SK-N-DZ (cell line): ENCODE measurements around the gene TBC1D24.

Experiments
- DNase-seq: peaks from one replicate; pipeline ENCODE4 v3.0.0-alpha.2; 2015; ENCODE audit warnings: low spot score

The TBC1D24 gene

DNA sequence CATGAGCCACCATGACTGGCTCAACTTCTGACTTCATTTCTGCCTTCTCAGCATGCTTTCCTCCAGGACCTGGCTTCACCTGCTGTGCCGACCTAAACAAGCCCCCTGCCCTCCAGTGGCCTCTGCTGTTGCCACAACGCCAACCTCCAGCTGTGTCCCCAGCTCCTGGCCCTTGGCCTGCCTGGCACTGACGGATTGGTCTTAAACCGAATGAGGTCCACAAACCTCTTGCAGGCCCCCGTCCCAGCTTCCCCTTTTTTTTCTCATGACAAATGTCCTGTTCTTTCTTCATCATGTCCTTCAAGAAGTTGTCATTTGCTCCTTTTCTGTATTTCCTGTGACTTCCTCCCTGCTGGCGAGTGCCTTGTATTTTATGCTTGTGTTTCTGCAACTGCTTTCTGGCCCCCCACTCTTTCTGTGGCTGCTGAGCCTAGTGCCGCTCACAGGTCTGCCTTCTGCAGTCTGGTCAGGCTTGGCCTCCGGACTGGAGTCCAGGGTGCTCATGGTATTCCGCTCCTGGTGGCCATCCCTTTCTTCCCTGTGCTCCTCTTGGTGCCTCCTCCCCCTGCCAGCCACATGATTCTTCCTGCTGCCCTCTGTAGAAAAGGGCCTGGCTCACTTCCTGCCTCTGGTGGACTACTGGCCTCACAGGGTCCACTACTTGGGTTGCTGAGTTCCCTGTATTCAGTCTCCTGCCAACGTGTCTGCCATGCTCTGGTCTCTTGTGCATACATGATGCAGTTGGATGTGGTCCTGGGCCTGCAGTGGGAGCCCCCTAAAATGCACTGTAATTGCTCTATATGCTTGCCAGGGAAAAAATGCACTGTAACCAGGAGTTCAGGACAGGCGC, 41.7 kb downstream of the TBC1D24 start:
- DNase-seq = no peak

DNA sequence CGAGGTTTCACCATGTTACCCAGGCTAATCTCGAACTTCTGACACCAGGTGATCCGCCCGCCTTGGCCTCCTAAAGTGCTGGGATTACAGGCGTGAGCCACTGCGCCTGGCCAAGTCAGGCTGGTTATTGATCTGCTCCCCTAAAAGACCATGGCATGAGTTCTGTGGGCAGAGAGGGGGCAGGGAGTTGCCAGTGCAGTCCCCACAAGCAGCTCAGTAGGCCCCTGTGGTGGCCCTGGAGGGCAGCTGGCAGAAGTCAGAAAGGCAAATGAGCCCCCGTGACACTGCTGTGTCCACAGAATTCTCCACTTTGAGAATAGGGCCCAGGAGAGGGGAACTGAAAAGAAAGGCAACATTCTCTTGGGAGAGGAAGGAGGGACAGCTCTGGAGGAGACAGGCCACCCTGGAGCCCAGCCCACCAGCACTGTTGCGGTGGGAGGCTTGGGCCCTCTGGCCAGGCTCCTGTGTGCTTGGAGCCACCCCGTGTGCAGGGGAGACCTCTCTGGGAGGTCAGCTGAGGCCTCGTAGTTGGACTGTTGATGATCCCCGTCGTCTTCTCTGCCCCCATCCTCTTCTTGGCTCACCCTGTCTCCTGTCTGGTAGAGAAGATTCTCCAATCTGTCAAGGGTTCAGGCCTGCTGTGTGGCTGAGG, 43.2 kb downstream of the TBC1D24 start:
- DNase-seq = no peak

DNA sequence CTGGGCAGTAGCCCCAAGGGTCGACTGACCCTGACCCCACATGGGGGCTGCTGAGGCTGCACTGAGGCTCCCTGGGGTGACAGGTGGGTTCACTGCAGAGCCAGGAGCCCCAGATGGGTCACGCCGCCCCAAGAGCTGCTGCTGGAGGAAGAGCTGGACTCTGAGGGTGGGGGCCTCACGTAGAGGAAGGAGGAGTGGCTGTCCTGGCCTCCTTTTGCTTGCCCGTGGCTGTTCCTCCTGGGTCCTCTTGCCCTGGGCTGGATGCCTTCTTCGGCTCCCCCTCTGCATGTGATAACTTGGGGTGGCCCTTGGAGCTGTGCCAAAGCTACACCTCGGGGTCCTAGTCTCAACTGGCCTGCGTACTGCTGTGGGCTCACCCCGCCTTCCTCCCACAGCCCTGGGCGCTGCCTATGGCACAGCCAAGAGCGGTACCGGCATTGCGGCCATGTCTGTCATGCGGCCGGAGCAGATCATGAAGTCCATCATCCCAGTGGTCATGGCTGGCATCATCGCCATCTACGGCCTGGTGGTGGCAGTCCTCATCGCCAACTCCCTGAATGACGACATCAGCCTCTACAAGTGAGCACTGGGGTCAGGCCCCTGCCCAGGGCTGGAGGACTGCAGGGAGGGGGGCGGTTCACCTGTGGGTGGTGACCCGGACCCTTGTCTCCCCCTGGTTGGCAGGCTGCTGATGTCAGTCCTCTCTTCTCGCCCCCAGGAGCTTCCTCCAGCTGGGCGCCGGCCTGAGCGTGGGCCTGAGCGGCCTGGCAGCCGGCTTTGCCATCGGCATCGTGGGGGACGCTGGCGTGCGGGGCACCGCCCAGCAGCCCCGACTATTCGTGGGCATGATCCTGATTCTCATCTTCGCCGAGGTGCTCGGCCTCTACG, 44.1 kb downstream of the TBC1D24 start:
- DNase-seq = no peak

DNA sequence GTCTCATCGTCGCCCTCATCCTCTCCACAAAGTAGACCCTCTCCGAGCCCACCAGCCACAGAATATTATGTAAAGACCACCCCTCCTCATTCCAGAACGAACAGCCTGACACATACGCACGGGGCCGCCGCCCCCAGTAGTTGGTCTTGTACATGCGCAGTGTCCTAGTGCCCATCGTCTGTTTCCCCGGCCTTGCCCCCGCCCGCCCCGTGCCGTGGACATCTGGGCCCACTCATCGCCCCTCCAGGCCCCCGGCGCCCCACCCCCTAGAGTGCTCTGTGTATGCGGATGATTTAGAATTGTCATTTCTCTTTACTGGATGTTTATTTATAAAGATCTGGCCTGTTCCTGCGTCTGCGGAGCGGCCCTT, 44.8 kb downstream of the TBC1D24 start:
- DNase-seq = no peak

DNA sequence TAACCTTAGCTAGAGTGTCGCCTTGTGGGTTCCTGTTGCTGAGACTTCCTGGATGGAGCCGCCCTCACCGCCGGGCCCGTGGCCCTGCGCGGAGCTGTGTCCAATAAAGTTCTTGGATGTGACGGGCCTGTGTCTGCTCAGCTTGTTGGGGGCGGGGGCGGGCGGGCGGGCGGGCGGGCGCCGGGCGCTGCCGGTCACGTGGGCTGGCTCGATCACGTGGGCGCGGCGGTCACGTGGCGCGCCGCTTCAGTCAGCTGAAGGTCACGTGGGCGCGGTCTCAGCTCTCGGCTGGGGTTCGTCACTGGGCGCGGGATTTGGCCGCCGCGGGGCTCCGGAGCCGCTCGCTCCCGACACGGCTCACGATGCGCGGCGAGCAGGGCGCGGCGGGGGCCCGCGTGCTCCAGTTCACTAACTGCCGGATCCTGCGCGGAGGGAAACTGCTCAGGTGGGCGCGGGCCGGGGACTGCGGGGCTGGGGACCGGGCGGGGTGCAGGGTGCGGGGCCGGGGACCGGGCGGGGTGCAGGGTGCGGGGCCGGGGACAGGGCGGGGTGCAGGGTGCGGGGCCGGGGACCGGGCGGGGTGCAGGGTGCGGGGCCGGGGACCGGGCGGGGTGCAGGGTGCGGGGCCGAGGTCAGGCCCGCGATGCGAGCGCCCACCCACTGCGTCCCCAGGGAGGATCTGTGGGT, 45.3 kb downstream of the TBC1D24 start, which contains the start of gene AMDHD2:
AMDHD2 (plus strand) TSS at position 275 of the 687 bp plus-strand sequence; CDS start at position 363, 88 bp downstream.
- DNase-seq = peak; percentile 87

DNA sequence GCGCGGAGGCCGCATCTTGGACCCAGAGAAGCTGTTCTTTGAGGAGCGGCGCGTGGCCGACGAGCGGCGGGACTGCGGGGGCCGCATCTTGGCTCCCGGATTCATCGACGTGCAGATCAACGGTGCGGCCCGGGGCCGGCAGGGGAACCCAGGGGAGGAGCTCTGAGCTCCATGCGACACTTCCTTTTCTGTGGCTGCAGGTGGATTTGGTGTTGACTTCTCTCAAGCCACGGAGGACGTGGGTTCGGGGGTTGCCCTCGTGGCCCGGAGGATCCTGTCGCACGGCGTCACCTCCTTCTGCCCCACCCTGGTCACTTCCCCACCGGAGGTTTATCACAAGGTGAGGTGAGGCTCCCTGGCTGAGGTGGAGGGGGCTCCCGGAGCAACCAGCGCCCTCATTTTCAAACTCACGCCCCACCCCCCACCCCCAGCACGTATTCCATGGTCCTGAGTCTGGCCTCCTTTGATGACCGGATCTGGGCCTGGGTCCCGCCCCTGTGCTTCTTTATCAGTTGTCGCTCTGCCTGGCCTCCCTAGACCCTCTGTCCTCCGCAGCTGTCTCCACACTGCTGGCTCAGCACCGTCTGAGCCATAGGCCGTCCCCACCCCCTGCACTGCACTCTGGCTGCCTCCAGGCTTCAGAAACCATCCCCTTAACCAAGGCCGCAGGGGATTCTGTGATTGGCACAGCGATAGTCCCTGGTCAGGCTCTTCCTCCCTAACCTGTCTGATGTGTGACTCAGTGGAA, 46.0 kb downstream of the TBC1D24 start:
- DNase-seq = no peak

DNA sequence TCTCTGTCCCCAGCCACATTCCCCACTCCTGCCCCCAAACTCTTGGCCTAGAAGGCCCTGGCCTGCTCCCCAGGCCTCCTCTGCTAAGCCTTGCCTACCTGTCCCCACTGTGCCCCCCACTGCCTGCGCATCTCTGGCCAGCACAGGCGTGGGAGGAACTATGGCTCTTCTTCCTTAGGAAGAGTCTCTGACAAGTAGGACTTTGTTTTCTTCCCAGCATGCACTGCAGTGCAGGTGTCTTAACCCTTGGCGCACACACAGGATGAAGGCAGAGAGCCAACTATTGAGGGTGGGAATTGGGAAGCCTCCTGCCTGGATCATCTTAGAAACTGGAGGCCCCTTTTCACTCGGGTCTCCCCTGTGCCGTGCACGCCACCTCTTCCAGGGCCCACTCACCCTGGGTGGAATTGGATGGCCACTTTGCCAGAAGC, 48.9 kb downstream of the TBC1D24 start:
- no peak for DNase-seq

DNA sequence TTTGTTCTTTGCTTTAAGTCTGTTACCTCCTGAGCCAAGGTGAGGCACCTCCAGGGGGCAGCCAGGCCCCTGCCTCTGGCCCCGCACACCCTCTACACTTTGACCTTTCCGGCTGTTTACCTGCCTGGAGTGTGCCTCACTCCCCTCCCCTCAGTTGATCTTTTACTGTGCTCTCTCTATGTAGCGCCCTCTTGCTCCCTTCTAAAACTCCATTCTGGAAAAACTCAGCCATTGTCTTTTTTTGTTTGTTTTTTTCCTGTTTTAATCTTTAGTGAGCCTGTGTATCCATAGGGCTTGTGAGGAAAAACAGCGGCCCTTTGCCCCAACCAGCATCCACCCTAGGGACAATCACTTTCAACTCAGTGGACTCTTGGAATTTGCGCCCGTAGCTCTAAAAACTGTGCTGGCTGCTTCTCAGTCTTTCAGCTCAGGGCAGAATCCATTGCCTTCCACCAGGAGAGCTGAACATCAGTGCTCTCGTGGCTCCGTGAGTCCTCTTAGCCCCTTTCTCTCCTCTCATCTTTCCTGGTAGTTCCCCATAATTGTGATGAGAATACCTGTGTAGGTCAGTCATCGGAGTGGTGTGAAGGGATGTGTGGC, 49.5 kb downstream of the TBC1D24 start:
- no peak for DNase-seq

DNA sequence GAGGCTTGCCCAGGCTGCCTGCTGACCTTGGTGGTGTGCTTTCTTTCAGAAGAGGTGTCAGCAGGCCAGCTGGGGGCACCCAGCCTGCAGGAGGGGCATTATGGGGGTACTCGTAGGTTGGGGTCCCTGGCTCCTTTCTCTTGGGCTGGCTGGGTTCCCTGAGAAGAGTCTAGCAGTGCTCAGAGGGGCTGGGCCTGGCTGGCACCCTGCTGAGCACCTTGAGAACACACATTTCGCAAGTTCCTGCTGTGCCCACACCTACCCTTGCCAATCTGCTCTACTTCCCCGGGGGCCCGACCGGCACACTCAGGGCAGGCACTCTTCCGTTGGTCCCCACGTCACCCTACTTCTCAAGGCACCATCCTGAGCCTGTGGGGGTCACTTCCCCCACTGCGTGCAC, 51.2 kb downstream of the TBC1D24 start:
- DNase-seq = no peak

DNA sequence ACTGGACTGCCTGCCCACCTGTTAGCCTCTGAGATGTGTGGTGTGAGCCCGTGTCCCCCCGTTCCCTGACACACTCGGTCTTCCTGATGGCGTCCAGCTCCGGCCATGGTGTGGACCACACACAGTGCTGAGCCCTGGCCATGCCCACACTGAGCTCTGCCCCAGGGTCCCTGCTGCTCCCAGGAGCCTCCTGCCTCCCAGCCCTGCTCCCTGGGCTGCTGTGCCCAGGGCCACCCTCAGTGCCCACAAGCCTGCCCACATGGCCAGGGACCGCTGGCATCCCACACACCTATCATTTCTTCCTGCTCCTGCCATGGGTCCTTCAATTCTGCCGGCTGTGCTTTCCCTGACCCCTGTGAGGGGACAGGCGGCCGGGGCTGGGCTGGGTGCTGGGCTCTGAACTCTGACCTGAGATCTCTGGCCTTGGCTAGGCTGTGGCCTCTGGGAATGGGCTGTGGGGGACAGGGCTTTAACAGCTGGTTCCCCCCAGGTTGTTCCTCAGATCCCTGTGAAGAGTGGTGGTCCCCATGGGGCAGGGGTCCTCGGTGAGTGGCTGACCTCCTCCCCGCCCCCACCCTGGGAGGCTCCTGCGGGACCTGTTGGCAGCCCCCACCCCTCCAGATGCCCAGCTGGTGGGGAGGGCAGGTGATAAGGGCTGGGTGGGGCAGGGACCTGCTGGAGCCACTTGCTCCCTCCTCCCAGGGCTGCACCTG, 52.3 kb downstream of the TBC1D24 start:
- no peak for DNase-seq

DNA sequence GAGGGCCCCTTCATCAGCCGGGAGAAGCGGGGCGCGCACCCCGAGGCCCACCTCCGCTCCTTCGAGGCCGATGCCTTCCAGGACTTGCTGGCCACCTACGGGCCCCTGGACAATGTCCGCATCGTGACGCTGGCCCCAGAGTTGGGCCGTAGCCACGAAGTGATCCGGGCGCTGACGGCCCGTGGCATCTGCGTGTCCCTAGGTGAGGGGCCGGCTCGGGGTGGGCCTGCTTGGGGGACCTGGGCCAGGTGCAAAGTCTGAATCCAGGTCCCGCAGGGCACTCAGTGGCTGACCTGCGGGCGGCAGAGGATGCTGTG, 52.8 kb downstream of the TBC1D24 start:
- no peak for DNase-seq

DNA sequence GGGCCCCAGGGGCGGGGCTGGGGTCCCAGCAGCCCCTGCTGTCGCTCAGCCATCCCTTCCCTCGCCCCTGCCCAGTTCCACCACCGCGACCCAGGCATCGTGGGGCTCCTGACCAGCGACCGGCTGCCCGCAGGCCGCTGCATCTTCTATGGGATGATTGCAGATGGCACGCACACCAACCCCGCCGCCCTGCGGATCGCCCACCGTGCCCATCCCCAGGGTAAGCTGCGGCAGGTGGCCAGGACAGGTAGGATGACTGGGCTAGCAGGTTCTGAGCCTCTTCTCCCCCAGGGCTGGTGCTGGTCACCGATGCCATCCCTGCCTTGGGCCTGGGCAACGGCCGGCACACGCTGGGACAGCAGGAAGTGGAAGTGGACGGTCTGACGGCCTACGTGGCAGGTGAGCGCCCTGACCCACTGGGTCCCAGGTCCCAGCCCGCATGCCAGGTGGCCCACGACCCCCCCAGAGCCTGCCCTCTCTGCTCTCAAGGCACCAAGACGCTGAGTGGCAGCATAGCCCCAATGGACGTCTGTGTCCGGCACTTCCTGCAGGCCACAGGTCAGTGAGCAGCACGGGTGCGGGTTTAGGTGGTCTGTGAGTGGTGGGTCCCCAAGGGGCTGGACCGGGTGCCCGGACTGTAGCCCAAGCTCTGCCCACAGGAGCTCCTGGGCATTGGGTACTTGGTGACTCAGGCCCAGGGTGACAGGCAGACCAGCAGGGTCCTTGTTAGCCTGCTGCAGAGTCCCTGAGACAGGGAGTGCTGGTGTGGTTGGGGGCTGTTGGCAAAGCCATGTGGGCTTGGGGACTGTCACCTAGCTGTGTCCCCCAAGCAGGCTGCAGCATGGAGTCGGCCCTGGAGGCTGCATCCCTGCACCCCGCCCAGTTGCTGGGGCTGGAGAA, 53.5 kb downstream of the TBC1D24 start:
- DNase-seq = no peak

DNA sequence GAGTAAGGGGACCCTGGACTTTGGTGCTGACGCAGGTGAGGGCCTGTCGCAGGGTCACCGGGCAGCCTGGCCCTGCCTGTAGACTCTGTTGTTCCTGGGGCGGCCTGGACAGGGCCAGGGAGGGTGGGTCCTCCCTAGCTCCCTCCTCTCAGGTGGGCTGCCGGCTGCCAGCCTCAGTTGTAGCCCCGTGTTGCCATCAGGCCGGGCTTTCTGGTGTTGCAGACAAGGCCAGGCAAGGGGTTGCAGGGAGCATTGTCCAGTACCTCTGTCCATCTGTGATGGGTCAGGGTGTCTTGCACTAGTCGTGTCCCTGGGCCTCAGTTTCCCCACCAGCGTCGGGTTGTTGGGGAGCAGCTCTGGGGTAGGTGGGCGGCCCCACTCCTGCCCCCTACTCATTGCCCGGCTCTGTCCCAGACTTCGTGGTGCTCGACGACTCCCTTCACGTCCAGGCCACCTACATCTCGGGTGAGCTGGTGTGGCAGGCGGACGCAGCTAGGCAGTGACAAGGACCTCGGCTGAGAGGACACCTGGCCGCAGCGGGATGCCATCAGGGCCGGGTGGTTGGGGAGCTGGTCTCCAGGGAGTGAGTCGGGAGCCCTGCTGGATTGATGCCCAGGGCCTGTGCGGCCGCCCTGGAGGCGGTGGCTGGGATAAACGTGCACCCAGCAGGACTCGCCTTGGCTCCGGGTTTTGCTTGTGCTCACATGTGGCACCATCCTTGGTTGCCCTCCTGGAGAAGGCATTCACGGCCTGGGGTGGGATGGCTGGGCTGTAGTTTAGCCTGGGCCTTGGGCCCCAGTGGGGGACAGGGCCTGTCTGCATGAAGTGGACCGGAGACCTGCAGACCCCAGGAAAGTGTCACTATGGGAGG, 54.4 kb downstream of the TBC1D24 start:
- no peak for DNase-seq

DNA sequence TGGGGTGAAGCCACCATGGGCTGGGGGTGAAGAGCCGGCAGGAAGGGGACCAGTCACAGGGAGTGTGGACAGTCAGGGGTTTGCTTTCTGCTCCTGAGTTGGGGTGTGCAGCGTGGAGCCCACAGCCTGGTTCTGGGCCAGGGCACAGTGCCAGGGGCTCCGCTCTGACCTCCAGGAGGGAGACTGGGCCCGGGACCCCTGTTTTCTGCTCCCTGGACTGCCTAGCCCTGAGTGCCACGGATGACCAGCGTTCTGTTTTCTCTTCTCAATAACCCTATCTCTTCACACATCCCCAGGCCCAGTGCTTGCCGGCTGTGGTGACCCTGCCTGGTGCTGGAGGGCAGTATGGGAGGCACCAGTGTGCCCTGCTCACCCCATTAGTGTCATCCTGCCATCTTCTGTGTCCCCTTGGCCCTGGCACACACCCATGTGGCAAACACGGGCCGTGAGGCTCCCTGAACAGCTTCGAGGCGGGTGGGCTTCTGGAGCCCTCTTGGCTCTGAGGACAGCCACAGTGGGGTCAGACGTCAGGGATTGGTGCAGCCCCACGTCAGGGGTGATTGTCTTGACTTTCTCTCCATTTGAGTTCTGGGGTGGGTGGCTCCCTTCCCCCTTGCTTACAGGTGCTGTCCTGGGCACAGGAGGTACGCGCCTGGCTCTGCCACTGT, 55.2 kb downstream of the TBC1D24 start:
- DNase-seq = no peak

DNA sequence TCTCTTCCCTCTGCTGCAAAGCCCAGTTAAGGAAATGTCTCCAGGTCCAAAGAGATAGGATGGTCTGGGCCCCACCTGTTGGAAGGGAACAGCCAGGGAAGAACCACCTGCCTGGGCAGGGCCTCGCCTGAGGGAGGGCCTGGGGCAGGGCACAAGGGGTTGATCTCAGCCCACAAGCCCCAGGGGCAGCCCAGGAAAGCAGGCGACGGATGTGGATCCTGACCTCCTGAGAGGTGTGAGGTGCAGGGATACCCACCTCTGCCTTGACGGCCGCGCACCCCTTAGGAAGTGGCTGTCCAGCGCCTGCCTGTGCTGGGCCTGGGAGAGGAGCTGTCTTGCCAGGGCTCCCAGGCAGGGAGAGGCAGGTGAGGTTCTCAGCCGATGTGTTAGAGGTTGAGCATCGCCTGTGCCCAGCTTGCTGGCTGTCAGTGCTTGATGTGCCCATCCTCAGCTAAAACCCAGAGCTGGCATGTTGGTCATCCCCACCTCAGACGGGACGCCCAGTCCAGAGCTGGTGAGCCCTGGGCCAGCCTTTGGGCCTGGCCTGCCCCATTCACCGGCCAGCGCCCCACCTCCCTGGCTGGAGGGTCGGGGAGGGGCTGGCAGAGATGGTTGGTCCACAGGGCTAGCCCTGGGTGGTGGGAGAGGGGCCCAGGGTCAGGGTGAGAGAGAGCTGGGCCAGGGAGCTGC, 55.8 kb downstream of the TBC1D24 start:
- no peak for DNase-seq

DNA sequence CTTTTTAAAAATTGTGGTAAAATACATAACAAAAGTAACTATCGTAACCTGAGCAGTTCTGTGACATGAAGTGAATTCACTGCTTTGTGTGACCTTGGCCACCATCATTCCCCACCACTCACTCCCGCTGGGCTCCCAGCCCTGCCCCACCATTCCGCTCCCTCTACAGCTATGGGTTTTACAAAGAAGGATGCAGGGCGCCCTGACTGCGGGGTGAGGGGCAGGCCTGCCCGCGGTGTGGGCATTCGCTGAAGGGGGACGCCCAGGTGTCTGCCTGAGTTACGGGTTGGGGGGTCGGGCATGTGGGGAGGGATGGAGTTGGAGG, 56.4 kb downstream of the TBC1D24 start, which contains the start of gene CEMP1:
CEMP1 (minus strand) TSS at position 38 of the 325 bp plus-strand sequence. CDS start 335 bp downstream, outside the sequence.
- DNase-seq = no peak
